B cell (primary cell): ENCODE measurements around the gene CENPVL2. TPM values are rescaled to one million over a fixed set of nuclear protein-coding genes. Genes with fewer than 3 reads are reported as not detected.

Experiments used
- ATAC-seq: fragments of 200-7000 bp; cut with Tn5 transposase; one replicate; pipeline ENCODE4 v1.10.0; 2021; ENCODE audit warnings: low read depth, mild to moderate bottlenecking, moderate number of reproducible peaks, moderate library complexity
- CTCF ChIA-PET: fragments of 350-600 bp; sonication (Branson Sonifier 250); formaldehyde crosslinking; loops from one replicate; lab custom pipeline; 2021; ENCODE audit warnings: antibody characterized with exemption, inconsistent platforms; lab: Charles Lee
- POLR2A ChIA-PET: fragments of 350-600 bp; sonication (Branson Sonifier 250); formaldehyde crosslinking; loops from one replicate; lab custom pipeline; 2021; ENCODE audit warnings: antibody characterized with exemption; lab: Charles Lee
- DNase-seq: peaks from one replicate; pipeline ENCODE4 v3.0.0; 2013
- H2AFZ ChIP-seq: 2 replicates; pipeline ENCODE4 v1.6.1; 2012; ENCODE audit warnings: mild to moderate bottlenecking, low read depth, low read length; ENCODE audit not compliant: insufficient read depth, poor library complexity, severe bottlenecking
- H3K27ac ChIP-seq, 2 donors: 1 replicate in 1 of 2; 2 replicates in 1 of 2; pipeline ENCODE4 v1.5.1; 2012 to 2013; ENCODE audit warnings: low read length in 2 of 2, mild to moderate bottlenecking in 2 of 2, moderate library complexity in 1 of 2
- H3K27me3 ChIP-seq, 4 experiments: fragments of 200-600 bp in 1 of 4; sonication (generic) in 1 of 4; replicated peaks in 1 of 4; 1 replicate in 2 of 4; 2 replicates in 2 of 4; pipeline versions ENCODE4 v1.6.1 to v1.7.0; 2013 to 2016; ENCODE audit warnings: low read length in 3 of 4, mild to moderate bottlenecking in 2 of 4, mixed read lengths in 1 of 4, moderate library complexity in 1 of 4; ENCODE audit not compliant: insufficient read depth in 4 of 4, control insufficient read depth in 3 of 4; ENCODE audit errors: control extremely low read depth in 1 of 4
- H3K36me3 ChIP-seq, 2 experiments: replicated peaks in 1 of 2; 1 replicate in 1 of 2; 2 replicates in 1 of 2; pipeline versions ENCODE4 v1.6.1 to v1.7.1; 2013; ENCODE audit warnings: low read length in 1 of 2; ENCODE audit not compliant: insufficient read depth in 2 of 2, control insufficient read depth in 1 of 2; ENCODE audit errors: control extremely low read depth in 1 of 2, extremely low read depth in 1 of 2
- H3K4me1 ChIP-seq, 2 donors: fragments of 200-600 bp in 1 of 2; sonication (generic) in 1 of 2; 1 replicate in 1 of 2; 2 replicates in 1 of 2; pipeline versions ENCODE4 v1.5.1 to v1.6.1; 2013 to 2017; ENCODE audit warnings: low read length in 2 of 2; ENCODE audit not compliant: control insufficient read depth in 2 of 2, insufficient read depth in 2 of 2
- H3K4me2 ChIP-seq: replicated peaks from 2 replicates; pipeline ENCODE3; 2012; ENCODE audit warnings: mild to moderate bottlenecking, low read depth, low read length; ENCODE audit not compliant: poor library complexity, severe bottlenecking
- H3K4me3 ChIP-seq, 5 experiments: fragments of 200-600 bp in 1 of 5; sonication (generic) in 1 of 5; 1 replicate in 3 of 5; 2 replicates in 2 of 5; pipeline versions ENCODE4 v1.5.1 to v1.7.0; 2011 to 2016; ENCODE audit warnings: low read length in 4 of 5, mild to moderate bottlenecking in 4 of 5, low read depth in 2 of 5, control low read depth in 1 of 5, moderate library complexity in 1 of 5; ENCODE audit not compliant: insufficient read depth in 1 of 5; ENCODE audit errors: control extremely low read depth in 1 of 5, extremely low read depth in 1 of 5
- H3K79me2 ChIP-seq: fragments of 200-600 bp; sonication (generic); one replicate; pipeline ENCODE4 v1.6.0; 2016; ENCODE audit warnings: low read length; ENCODE audit not compliant: control insufficient read depth, insufficient read depth
- H3K9ac ChIP-seq: fragments of 200-600 bp; sonication (generic); 2 replicates; pipeline ENCODE4 v1.6.1; 2017; ENCODE audit warnings: mild to moderate bottlenecking, low read length, moderate library complexity
- H3K9me3 ChIP-seq, 3 donors: one replicate each; pipeline versions ENCODE4 v1.6.1 to v1.7.1; 2013; ENCODE audit warnings: low read length in 2 of 3; ENCODE audit not compliant: control insufficient read depth in 2 of 3, insufficient read depth in 1 of 3; ENCODE audit errors: control extremely low read depth in 1 of 3
- H4K20me1 ChIP-seq: 2 replicates; pipeline ENCODE4 v1.6.0; 2012; ENCODE audit warnings: mild to moderate bottlenecking, low read length; ENCODE audit not compliant: insufficient read depth, control insufficient read depth, poor library complexity, severe bottlenecking
- H3K27ac Mint-ChIP-seq: one replicate; pipeline ENCODE4 v1.8.0; 2021; ENCODE audit warnings: mixed read lengths
- H3K27me3 Mint-ChIP-seq: one replicate; pipeline ENCODE4 v1.8.0; 2021; ENCODE audit warnings: mixed read lengths
- H3K4me1 Mint-ChIP-seq: one replicate; pipeline ENCODE4 v1.8.0; 2021; ENCODE audit warnings: mixed read lengths
- H3K4me3 Mint-ChIP-seq: one replicate; pipeline ENCODE4 v1.8.0; 2021; ENCODE audit warnings: mixed read lengths
- H3K9me3 Mint-ChIP-seq: one replicate; pipeline ENCODE4 v1.8.0; 2022; ENCODE audit warnings: mixed read lengths; ENCODE audit not compliant: insufficient read depth
- EZH2 ChIP-seq: IDR thresholded peaks from 2 replicates; pipeline ENCODE4 v1.6.1; 2012; ENCODE audit warnings: borderline replicate concordance, low read depth, mild to moderate bottlenecking, moderate library complexity, low read length; ENCODE audit not compliant: insufficient read depth, poor library complexity, severe bottlenecking
- WGBS: methylation state at CpG from one replicate; pipeline ENCODE4 v1.1.5; 2013; ENCODE audit warnings: missing lambda C conversion rate; ENCODE audit not compliant: insufficient coverage; 5-methylcytosine and 5-hydroxymethylcytosine counted together
- intact Hi-C: fragments of 100-400 bp; cut with micrococcal nuclease; formaldehyde crosslinking; loops from one replicate; pipeline ENCODE4 v1.10.0; 2022
- polyA plus RNA-seq: library from polyadenylated mRNA; depleted of rRNA; stranded (reverse); fragments of >200 nt; gene quantifications from 2 replicates; pipeline ENCODE4 v1.2.3, GENCODE V29; 2012
- total RNA-seq, 2 donors: library from RNA; stranded (reverse); fragments of 120-200 nt in 1 of 2; gene quantifications; 1 replicate in 1 of 2; 2 replicates in 1 of 2; pipeline versions ENCODE4 v1.2.3 to v1.2.4, GENCODE V29; 2013 to 2022
- TF ChIP-seq, protein P1 (sequence below): fragments of 200-600 bp; IDR thresholded peaks from one replicate; pipeline ENCODE4 v1.8.0; 2022; ENCODE audit warnings: antibody characterized with exemption, mild to moderate bottlenecking

The CENPVL2 gene
- total and polyA plus RNA-seq, 2 donors (not counting 1 experiment from before 2014, with no cell fraction given), result not detected

DNA sequence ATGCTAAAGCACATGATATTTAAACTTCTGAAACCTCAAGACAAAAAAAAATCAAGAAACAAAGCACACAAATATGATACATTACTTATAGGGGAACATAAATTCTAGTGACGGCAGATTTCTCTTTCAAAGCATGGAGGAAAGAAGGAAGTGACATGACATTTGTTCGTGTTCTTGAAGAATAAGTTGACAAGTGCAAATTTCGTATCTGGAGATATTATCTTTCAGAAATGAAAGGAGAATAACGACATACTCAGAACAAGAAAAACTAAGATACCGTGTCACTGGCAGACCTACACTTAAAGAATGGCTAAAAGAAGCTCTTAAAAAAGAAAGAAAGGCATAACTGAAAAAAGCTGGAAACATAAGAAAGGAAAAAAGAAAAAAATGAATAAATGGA is 16.6 kb downstream of the CENPVL2 start:
- no peak overlapping the region for H3K4me3 ChIP-seq
- ATAC-seq (no peak), DNase-seq (no peak)
- H3K27me3 Mint-ChIP-seq, result peaks cover 5% of the 10 kb centered on the region
- H4K20me1 ChIP-seq, result no peaks in the 10 kb centered on the region
- H3K9ac ChIP-seq, result no peak overlapping the region
- CTCF ChIA-PET, result interaction anchor here (0.7 kb wide), 1 partner anchor 129 kb away, joined by 3 read pairs; no protein-coding TSS in a partner anchor
- no peaks in the 10 kb centered on the region for H3K9me3 ChIP-seq
- no peak overlapping the region for H3K27ac Mint-ChIP-seq
- H2AFZ ChIP-seq, result no peak overlapping the region
- peaks cover 0 to 3% (median 0%) of the 10 kb centered on the region in 4 experiments for H3K27me3 ChIP-seq
- intact Hi-C loops, result no loop called here
- H3K4me2 ChIP-seq, result no peak overlapping the region
- no peaks in the 10 kb centered on the region for H3K9me3 Mint-ChIP-seq
- no peaks in the 10 kb centered on the region for H3K36me3 ChIP-seq
- no CpG with 5 or more reads among the region's 5 CpGs for WGBS
- TF ChIP-seq, protein P1, sequence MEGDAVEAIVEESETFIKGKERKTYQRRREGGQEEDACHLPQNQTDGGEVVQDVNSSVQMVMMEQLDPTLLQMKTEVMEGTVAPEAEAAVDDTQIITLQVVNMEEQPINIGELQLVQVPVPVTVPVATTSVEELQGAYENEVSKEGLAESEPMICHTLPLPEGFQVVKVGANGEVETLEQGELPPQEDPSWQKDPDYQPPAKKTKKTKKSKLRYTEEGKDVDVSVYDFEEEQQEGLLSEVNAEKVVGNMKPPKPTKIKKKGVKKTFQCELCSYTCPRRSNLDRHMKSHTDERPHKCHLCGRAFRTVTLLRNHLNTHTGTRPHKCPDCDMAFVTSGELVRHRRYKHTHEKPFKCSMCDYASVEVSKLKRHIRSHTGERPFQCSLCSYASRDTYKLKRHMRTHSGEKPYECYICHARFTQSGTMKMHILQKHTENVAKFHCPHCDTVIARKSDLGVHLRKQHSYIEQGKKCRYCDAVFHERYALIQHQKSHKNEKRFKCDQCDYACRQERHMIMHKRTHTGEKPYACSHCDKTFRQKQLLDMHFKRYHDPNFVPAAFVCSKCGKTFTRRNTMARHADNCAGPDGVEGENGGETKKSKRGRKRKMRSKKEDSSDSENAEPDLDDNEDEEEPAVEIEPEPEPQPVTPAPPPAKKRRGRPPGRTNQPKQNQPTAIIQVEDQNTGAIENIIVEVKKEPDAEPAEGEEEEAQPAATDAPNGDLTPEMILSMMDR, result no peak
- TF ChIP-seq EZH2, result no peak
- H3K4me3 Mint-ChIP-seq, result no peak overlapping the region
- H3K4me1 ChIP-seq, result no peaks in the 10 kb centered on the region
- no peaks in the 10 kb centered on the region for H3K4me1 Mint-ChIP-seq
- H3K79me2 ChIP-seq, result no peaks in the 10 kb centered on the region
- POLR2A ChIA-PET, result no interaction called here
- H3K27ac ChIP-seq, result no peak overlapping the region

DNA sequence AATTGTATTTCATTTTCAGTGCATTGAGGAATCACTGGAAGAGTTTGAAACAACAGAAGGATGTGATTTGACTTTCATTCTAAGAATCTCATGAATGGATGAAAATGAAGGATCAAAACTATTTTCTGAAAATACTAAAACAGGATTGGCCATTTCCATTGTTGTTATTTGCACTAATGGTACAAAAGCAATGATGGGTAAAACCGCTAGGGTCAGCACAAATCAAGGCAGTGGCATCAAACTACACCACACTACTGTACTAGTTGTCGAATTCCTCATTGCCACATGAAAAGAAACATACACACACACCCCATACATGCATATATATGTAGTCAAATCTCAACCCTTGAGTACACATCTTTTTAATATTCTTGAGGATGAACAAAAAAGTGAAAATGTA is 39.3 kb downstream of the CENPVL2 start:
- no peak for DNase-seq
- TF ChIP-seq, protein P1, result no peak
- no peak for TF ChIP-seq EZH2
- intact Hi-C loops, result no loop called here
- peaks cover 0 to 5% (median 0%) of the 10 kb centered on the region in 4 experiments for H3K27me3 ChIP-seq
- no peak overlapping the region for H3K4me3 ChIP-seq
- CTCF ChIA-PET, result no interaction called here
- no peaks in the 10 kb centered on the region for H4K20me1 ChIP-seq
- ATAC-seq, result no peak
- H3K9ac ChIP-seq, result no peak overlapping the region
- H3K9me3 ChIP-seq, result no peaks in the 10 kb centered on the region
- Mint-ChIP-seq H3K4me3 (no peak overlapping the region), H3K9me3 (no peaks in the 10 kb centered on the region), H3K4me1 (no peaks in the 10 kb centered on the region), H3K27me3 (peaks cover 29% of the 10 kb centered on the region), H3K27ac (no peak overlapping the region)
- no CpG with 5 or more reads among the region's 2 CpGs for WGBS
- no peak overlapping the region for H2AFZ ChIP-seq
- no peaks in the 10 kb centered on the region for H3K36me3 ChIP-seq
- no peaks in the 10 kb centered on the region for H3K79me2 ChIP-seq
- no peak overlapping the region for H3K4me2 ChIP-seq
- no peaks in the 10 kb centered on the region for H3K4me1 ChIP-seq
- POLR2A ChIA-PET, result no interaction called here
- no peak overlapping the region for H3K27ac ChIP-seq
